ENCODE measurements around the gene CFAP20DC. TPM values are rescaled to one million over a fixed set of nuclear protein-coding genes. Genes with fewer than 3 reads are reported as not detected.

Gene CFAP20DC
- total RNA-seq, 4 donors from 2014 or later = 0.13 to 1.6 (median 0.35) TPM; not detected in 1

DNA sequence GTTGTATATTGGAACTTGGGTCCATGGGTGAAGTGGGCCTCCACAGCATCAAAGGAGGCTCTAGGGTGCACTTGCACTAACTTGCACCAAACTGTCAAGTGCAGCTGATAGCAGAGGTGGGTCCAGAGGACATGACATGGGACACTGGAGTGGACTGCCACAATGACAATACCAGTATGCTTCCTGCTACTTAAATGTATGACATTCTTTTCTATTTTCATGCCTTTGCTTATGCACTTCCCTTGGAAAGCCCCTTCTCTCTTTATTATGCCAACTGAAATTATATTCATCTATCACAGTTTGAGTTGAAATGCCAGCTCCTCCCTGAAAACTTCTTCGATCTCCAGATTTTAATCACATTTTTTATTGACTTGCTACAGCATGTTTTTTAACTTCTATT is 101.8 kb downstream of the CFAP20DC start:
- Histone ChIP-seq H3K4me1 (no peaks in the 10 kb centered on the region), H3K27me3 (no peaks in the 10 kb centered on the region), H3K9me3 (peaks cover 0 to 4% (median 0%) of the 10 kb centered on the region in 3 donors), H3K4me3 (no peak overlapping the region), H3K27ac (no peak overlapping the region), H3K36me3 (no peaks in the 10 kb centered on the region)
- TF ChIP-seq POLR2AphosphoS5 (IDR thresholded peaks at IDR 0.05) (no peak), EP300 (IDR thresholded peaks at IDR 0.05) (no peak), POLR2A (IDR thresholded peaks at IDR 0.05) (no peak)
- TF ChIP-seq, protein P1, sequence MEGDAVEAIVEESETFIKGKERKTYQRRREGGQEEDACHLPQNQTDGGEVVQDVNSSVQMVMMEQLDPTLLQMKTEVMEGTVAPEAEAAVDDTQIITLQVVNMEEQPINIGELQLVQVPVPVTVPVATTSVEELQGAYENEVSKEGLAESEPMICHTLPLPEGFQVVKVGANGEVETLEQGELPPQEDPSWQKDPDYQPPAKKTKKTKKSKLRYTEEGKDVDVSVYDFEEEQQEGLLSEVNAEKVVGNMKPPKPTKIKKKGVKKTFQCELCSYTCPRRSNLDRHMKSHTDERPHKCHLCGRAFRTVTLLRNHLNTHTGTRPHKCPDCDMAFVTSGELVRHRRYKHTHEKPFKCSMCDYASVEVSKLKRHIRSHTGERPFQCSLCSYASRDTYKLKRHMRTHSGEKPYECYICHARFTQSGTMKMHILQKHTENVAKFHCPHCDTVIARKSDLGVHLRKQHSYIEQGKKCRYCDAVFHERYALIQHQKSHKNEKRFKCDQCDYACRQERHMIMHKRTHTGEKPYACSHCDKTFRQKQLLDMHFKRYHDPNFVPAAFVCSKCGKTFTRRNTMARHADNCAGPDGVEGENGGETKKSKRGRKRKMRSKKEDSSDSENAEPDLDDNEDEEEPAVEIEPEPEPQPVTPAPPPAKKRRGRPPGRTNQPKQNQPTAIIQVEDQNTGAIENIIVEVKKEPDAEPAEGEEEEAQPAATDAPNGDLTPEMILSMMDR (IDR thresholded peaks at IDR 0.05) = no peak
- no peak for ATAC-seq
- WGBS, 2 donors (ENCODE audit: low coverage in 1 of 2) = 67 to 86% methylated on average over 1 of the region's 1 CpG

DNA sequence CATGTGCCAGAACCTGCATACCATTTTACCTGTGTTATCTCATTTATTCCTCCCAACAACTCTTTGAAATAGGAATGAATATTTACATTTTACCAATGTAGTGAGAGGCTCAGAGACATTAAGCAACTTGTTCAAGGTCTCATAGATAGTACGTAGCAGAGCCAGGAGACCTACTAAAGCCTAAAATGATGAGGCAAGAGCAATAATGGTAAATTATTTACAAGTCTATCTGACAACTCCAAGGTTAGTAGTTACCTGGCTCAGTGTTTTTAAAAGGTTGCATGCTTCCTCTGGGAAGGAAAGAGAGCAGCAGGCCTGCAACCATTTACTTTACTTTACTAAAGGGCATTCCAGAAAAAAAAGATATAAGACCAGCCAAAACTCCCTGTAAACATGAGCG is 103.0 kb downstream of the CFAP20DC start:
- Histone ChIP-seq H3K27me3 (no peaks in the 10 kb centered on the region), H3K36me3 (no peaks in the 10 kb centered on the region), H3K9me3 (peaks cover 0 to 10% (median 0%) of the 10 kb centered on the region in 3 donors), H3K27ac (no peak overlapping the region), H3K4me3 (no peak overlapping the region), H3K4me1 (no peaks in the 10 kb centered on the region)
- no peak for TF ChIP-seq POLR2AphosphoS5 (IDR thresholded peaks at IDR 0.05)
- TF ChIP-seq EP300 (IDR thresholded peaks at IDR 0.05) = no peak
- TF ChIP-seq, protein P1 (IDR thresholded peaks at IDR 0.05) = no peak
- no peak for TF ChIP-seq POLR2A (IDR thresholded peaks at IDR 0.05)
- 67 to 83% methylated on average over 1 to 2 of the region's 2 CpGs for WGBS, 2 donors (ENCODE audit: low coverage in 1 of 2)
- no peak for ATAC-seq

DNA sequence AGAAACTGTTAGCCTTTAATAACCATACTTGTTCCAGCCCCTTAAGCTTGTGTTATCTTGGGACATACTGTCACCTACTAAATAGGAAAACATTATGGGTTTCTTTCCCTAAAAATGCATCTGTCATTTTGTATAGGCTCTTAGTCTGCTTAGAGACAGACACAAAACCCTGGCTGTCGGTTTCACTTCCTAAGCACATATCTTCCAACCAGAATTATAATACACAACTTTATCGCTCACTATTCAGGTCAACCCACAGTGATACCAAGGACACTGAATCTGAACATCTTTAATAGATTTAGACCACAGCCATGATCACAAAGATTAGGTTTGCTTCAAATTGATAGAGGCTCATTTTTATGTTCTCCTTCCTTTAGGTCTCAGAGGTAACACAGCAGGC is 111.8 kb downstream of the CFAP20DC start:
- TF ChIP-seq, protein P1 (IDR thresholded peaks at IDR 0.05) = no peak
- no peak for TF ChIP-seq POLR2A (IDR thresholded peaks at IDR 0.05)
- no peak for TF ChIP-seq POLR2AphosphoS5 (IDR thresholded peaks at IDR 0.05)
- no peak for TF ChIP-seq EP300 (IDR thresholded peaks at IDR 0.05)
- no peak for ATAC-seq
- Histone ChIP-seq H3K9me3 (peaks cover 0 to 6% (median 0%) of the 10 kb centered on the region in 3 donors), H3K4me3 (no peak overlapping the region), H3K27ac (no peak overlapping the region), H3K27me3 (no peaks in the 10 kb centered on the region), H3K36me3 (no peaks in the 10 kb centered on the region), H3K4me1 (no peaks in the 10 kb centered on the region)
- WGBS, 2 donors (ENCODE audit: low coverage in 1 of 2) = 75 to 78% methylated on average over 1 to 2 of the region's 2 CpGs

DNA sequence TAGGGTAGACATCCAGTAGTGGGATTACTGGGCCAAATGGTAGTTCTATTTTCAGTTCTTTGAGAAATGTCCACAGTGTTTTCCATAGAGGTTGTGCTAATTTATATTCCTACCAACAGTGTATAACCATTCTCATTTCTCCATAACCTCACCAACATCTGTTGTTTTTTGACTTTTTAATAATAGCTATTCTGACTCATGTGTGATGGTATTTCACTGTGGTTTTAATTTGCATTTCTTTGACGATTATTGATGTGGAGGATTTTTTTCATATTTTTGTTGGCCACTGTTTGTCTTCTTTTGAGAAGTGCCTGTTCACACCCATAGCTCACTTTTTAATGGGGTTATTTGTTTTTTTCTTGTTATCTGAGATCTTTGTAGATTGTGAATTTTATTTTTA is 125.2 kb downstream of the CFAP20DC start:
- H3K36me3 ChIP-seq = no peaks in the 10 kb centered on the region
- TF ChIP-seq POLR2AphosphoS5 (IDR thresholded peaks at IDR 0.05) = no peak
- TF ChIP-seq, protein P1 (IDR thresholded peaks at IDR 0.05) = no peak
- no peak for TF ChIP-seq POLR2A (IDR thresholded peaks at IDR 0.05)
- TF ChIP-seq EP300 (IDR thresholded peaks at IDR 0.05) = no peak
- no peak overlapping the region for H3K4me3 ChIP-seq
- WGBS, 2 donors (ENCODE audit: low coverage in 1 of 2) = 67 to 79% methylated on average over 1 of the region's 1 CpG
- no peaks in the 10 kb centered on the region for H3K4me1 ChIP-seq
- no peaks in the 10 kb centered on the region for H3K27me3 ChIP-seq
- ATAC-seq = no peak
- H3K27ac ChIP-seq = no peak overlapping the region
- H3K9me3 ChIP-seq = peaks cover 0 to 19% (median 0%) of the 10 kb centered on the region in 3 donors

DNA sequence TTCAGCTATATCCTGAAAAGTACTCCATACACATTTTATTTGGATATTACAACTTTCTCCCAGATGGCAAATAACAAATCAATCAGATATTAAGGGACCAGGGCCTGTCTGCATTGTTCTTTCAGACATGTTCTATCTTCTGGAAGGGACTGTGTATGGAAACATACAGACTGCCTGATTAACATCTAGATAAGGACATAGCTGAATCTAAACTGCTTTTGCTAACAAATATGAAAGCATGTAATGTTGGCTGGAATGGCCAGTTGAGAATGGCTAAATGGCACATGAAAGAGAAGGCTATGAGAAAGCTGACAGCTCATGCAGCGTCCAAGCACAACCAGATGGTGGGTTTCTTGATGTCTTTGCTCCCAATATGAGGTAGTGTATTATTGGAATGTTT is 149.4 kb downstream of the CFAP20DC start:
- 80 to 83% methylated on average over 1 of the region's 1 CpG for WGBS, 2 donors (ENCODE audit: low coverage in 1 of 2)
- H3K9me3 ChIP-seq = peaks cover 0 to 6% (median 0%) of the 10 kb centered on the region in 3 donors
- no peaks in the 10 kb centered on the region for H3K4me1 ChIP-seq
- ATAC-seq = no peak
- no peak for TF ChIP-seq EP300 (IDR thresholded peaks at IDR 0.05)
- no peak for TF ChIP-seq POLR2A (IDR thresholded peaks at IDR 0.05)
- H3K36me3 ChIP-seq = no peaks in the 10 kb centered on the region
- H3K27ac ChIP-seq = no peak overlapping the region
- no peak overlapping the region for H3K4me3 ChIP-seq
- H3K27me3 ChIP-seq = no peaks in the 10 kb centered on the region

Data from gastroesophageal sphincter (tissue), 4 donors.